ENCODE data around the gene AGO3.

DNA sequence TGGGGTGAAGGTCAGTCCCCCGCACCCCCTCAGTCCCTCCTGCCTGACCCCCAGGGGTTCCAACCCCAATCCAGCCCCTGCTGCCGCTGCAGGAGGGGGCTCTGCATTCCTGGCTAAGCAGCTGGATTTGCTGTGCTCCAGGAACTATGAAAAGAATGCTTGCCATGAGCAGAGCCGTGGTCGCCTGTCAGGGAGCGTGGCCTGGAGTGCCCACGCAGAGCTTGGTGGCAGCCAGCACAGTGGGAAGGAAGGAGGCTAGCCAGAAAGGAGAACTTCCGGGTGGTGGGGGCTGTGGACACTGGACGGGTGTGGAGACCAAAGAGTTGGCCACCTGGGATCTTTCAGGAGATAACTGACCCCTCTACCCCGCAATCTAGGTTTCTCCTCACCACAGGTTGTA is 188.6 kb downstream of the AGO3 start:
- TF ChIP-seq, protein P1, sequence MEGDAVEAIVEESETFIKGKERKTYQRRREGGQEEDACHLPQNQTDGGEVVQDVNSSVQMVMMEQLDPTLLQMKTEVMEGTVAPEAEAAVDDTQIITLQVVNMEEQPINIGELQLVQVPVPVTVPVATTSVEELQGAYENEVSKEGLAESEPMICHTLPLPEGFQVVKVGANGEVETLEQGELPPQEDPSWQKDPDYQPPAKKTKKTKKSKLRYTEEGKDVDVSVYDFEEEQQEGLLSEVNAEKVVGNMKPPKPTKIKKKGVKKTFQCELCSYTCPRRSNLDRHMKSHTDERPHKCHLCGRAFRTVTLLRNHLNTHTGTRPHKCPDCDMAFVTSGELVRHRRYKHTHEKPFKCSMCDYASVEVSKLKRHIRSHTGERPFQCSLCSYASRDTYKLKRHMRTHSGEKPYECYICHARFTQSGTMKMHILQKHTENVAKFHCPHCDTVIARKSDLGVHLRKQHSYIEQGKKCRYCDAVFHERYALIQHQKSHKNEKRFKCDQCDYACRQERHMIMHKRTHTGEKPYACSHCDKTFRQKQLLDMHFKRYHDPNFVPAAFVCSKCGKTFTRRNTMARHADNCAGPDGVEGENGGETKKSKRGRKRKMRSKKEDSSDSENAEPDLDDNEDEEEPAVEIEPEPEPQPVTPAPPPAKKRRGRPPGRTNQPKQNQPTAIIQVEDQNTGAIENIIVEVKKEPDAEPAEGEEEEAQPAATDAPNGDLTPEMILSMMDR (IDR thresholded peaks at IDR 0.05; ENCODE audit: insufficient read depth, low read depth, low read length): no peak
- TF ChIP-seq EZH2 (IDR thresholded peaks at IDR 0.05; ENCODE audit: insufficient read depth, low read length): no peak

All from astrocyte (in vitro differentiated cells and primary cell).